ENCODE measurements around the gene TMTC2.

TMTC2 gene

DNA sequence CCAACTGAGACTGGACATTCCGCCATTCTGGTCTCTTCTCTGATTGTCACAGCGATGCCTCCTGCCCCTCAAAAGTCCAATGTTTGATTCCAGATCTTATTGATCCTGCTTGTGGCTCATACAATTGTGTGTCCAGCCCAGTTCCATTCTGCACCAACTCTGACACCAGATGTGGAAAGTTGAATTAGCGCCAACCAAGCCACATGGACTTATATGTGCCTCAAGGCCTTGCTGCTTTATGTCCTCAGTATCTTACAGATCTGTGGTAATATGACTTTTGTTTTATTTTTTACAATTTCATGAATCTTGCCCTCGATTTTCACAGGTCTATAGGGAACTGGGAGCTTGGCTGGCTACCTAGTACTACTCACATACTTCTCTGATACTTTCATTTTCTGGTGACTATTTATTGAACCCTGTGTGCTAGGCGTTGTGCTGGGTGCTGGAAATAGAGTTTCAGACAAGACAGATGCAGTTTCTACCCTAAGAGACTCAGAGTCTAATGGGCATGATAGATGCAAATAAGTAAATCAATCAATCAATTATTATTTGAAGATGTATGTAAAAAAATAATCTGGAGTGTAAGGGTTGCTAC lies 472.0 kb downstream of the TMTC2 start:
- no peak for DNase-seq (ENCODE audit: insufficient read length, low spot score)
- no peak for FAIRE-seq

DNA sequence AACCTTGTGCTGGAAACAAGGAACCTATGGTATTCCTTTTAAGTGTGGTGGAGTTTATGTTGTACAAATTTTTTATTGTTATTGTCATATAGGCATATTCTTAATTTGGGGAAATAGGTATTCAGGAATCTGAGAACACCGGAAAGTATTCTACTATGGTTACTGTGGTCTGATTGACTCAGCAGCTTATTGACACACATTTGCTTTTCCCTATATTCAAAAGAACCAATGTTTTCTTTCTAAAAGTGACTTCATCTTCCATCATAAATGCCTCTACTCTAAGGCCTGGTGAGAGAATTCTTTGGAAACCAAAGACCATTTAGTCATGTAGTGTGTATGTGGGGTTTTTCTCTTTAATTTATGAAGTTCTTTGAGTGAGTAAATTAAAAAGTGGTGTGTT lies 474.8 kb downstream of the TMTC2 start:
- no peak for FAIRE-seq
- no peak for DNase-seq (ENCODE audit: insufficient read length, low spot score)

DNA sequence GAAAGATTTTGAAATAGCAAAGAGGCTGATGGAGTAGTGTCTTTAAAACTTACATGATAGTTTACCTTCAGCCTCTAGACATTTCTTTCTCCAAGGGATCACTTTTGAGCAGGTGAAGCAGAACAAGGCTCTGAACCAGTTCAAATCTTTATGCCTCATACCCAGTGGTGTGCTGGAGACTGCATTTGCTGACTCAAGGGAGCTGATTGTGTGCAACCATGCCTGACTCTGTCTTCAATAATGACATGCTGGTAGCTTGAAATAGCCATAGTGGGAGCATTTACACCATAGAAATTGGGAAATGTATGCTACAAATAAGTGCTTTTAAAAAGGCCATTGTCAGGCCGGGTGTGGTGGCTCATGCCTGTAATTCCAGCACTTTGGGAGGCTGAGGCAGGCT lies 482.0 kb downstream of the TMTC2 start:
- DNase-seq (ENCODE audit: insufficient read length, low spot score) (no peak), FAIRE-seq (no peak)

DNA sequence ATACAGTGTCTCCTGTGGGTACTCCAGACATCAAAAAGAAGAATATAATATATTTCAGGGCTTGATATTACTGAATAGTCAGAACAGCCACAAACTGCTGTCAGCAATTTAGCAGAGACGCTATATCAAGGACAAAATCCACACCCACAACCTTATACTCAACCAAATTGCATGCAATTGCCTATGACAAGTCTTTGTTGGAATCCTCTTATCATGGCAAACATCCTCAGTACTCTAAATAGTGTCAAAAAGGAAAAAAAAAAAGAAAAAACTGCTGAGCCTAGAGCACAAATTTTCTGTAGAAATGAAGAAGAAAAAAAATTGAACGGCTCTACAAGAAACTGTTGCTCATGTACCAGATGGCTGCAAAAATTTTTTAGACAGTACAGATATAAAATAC lies 485.7 kb downstream of the TMTC2 start:
- FAIRE-seq (no peak), DNase-seq (ENCODE audit: insufficient read length, low spot score) (no peak)

DNA sequence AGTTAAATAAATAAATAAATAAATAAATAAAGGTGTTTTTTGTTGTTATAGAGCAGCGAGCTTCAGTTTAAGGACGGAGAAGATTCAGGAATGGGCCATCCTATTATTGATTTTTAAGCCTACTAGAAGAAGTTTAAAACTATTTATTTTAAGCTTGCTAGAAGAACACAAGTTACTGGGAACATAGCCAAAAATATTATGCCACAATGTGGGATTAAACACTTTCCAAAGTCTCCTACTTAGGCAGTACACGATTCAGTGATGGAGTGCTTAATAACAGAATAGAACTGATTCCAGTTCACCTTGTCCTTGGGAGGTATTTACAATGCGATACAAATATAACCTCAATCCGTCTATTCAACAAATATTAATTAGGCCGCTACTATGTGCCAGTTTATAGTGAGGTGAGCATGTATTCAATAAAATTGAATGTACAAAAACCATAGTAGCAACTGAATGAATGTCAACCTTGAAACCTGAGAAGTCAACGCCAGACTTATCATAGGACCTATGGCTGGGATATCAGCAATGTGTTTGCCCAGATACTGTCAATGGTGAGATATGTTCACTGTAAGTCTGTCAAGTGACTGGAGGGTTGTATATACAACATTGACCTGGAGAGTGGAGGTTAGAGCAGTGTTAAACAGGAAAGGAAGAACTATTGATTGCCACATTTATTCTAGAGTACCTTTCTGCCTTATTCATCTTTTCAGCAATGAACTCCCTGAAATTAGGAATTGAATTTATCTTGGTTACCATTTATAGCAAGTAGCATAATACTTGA lies 486.4 kb downstream of the TMTC2 start:
- DNase-seq (ENCODE audit: insufficient read length, low spot score) (no peak), FAIRE-seq (no peak)

DNA sequence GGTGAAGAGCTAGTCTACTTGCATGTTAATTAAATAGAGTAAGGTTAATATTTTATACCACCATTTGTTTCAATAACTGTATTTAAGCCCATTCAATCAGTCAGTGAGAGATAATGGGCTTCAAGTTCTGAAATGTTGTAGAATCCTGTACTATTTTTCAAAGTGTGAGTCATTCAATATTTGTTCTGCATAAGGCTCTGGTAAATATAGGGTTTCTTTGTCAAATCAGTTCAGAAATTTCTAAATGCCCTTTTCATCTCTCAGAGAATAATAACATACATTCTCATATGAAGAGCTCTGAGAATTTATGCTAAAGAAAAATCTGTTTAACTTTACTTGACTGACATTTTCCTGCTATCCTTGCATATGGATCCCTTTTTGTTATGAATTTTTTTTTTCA lies 493.3 kb downstream of the TMTC2 start:
- no peak for DNase-seq (ENCODE audit: insufficient read length, low spot score)
- FAIRE-seq: no peak

DNA sequence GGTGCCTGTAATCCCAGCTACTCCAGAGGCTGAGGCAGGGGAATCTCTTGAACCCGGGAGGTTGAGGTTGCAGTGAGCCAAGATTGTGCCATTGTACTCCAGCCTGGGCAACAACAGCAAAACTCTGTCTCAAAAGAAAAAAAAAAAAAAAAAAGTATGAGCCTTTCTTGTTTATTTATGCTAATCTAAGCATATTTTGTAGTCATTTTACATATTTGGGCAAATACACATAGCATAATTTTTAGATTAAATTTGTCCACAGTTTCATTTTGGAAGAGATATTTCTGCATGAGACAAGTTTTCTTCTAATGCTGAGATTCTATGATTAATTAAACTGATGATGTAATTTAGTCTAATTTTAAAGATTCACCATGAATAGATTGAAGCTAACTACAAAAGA lies 494.4 kb downstream of the TMTC2 start:
- no peak for DNase-seq (ENCODE audit: insufficient read length, low spot score)
- FAIRE-seq: no peak

DNA sequence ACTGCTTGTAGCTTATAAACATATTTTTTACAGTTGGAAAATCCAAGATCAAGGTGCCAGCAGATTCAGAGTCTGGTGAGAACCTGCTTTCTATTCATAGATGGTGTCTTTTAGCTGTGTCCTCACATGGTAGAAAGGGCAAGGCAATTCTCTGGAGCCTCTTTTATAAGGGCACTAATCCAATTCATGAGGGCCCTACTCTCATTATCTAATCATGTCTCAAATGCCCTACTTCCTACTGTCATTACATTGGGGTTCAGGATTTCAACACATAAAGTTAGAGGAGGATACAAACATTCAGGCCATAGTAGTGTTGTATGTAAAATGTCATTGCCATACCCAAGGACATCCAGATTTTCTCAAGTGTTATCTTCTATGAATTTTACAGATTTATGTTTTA lies 496.4 kb downstream of the TMTC2 start:
- FAIRE-seq (no peak), DNase-seq (ENCODE audit: insufficient read length, low spot score) (no peak)

All from GM19239 (cell line).